ENCODE data around the gene KAZN. TPM values are rescaled to one million over a fixed set of nuclear protein-coding genes. Genes with fewer than 3 reads are reported as not detected.

Gene KAZN
- total and polyA plus RNA-seq, 2 experiments from 2014 or later = 7.9 to 15.6 TPM

- WGBS (ENCODE audit: low lambda C conversion rate, missing lambda C conversion rate) = 73% methylated on average over 4 of the region's 4 CpGs
- no peak for DNase-seq (ENCODE audit: low spot score)
- peaks cover 5% of the 10 kb centered on the region for H3K4me1 ChIP-seq (ENCODE audit: insufficient read depth)
- H3K36me3 ChIP-seq (replicated peaks; ENCODE audit: insufficient read depth, low read depth) = no peaks in the 10 kb centered on the region
- no peaks in the 10 kb centered on the region for H3K27me3 ChIP-seq
- no peaks in the 10 kb centered on the region for H3K79me2 ChIP-seq
- H4K20me1 ChIP-seq (ENCODE audit: insufficient read depth, poor library complexity, severe bottlenecking) = no peaks in the 10 kb centered on the region
- H2AFZ ChIP-seq = no peak overlapping the region
- H3K9me2 ChIP-seq (replicated peaks; ENCODE audit: insufficient read depth) = no peaks in the 10 kb centered on the region
- H3K4me3 ChIP-seq = no peak overlapping the region
- H3K9me3 ChIP-seq (ENCODE audit: low read depth) = no peaks in the 10 kb centered on the region
- no peak overlapping the region for H3K27ac ChIP-seq
- TF ChIP-seq EZH2 (IDR thresholded peaks at IDR 0.05; ENCODE audit: borderline replicate concordance) (no peak), CTCF (IDR thresholded peaks at IDR 0.05; ENCODE audit: poor library complexity) (no peak)
- no peak overlapping the region for H3K4me2 ChIP-seq
Observed at GRCh38 chr1:14897547-14897946, 299.1 kb downstream of the KAZN start.

GRCh38 chr1:14897997-14898645 lies 299.6 kb downstream of the KAZN start:
- Histone ChIP-seq H3K36me3 (replicated peaks; ENCODE audit: insufficient read depth, low read depth) (no peaks in the 10 kb centered on the region), H3K4me3 (no peak overlapping the region), H3K4me2 (no peak overlapping the region), H3K27me3 (no peaks in the 10 kb centered on the region), H3K9me3 (ENCODE audit: low read depth) (no peaks in the 10 kb centered on the region), H4K20me1 (ENCODE audit: insufficient read depth, poor library complexity, severe bottlenecking) (no peaks in the 10 kb centered on the region), H3K79me2 (no peaks in the 10 kb centered on the region), H3K27ac (no peak overlapping the region), H3K4me1 (ENCODE audit: insufficient read depth) (peaks cover 5% of the 10 kb centered on the region), H2AFZ (no peak overlapping the region), H3K9me2 (replicated peaks; ENCODE audit: insufficient read depth) (no peaks in the 10 kb centered on the region)
- DNase-seq (ENCODE audit: low spot score) = no peak
- 82% methylated on average over 7 of the region's 7 CpGs for WGBS (ENCODE audit: low lambda C conversion rate, missing lambda C conversion rate)
- TF ChIP-seq EZH2 (IDR thresholded peaks at IDR 0.05; ENCODE audit: borderline replicate concordance) (no peak), EZH2phosphoT487 (IDR thresholded peaks at IDR 0.05; ENCODE audit: low read depth, severe bottlenecking, unreplicated experiment) (no peak), CTCF (IDR thresholded peaks at IDR 0.05; ENCODE audit: poor library complexity) (no peak)

GRCh38 chr1:14899686-14900085 lies 301.2 kb downstream of the KAZN start:
- Histone ChIP-seq H3K4me1 (ENCODE audit: insufficient read depth) (peaks cover 5% of the 10 kb centered on the region), H3K4me3 (no peak overlapping the region), H2AFZ (no peak overlapping the region), H3K36me3 (replicated peaks; ENCODE audit: insufficient read depth, low read depth) (no peaks in the 10 kb centered on the region), H4K20me1 (ENCODE audit: insufficient read depth, poor library complexity, severe bottlenecking) (no peaks in the 10 kb centered on the region), H3K9me2 (replicated peaks; ENCODE audit: insufficient read depth) (no peaks in the 10 kb centered on the region), H3K4me2 (no peak overlapping the region), H3K27ac (no peak overlapping the region), H3K9me3 (ENCODE audit: low read depth) (no peaks in the 10 kb centered on the region), H3K79me2 (no peaks in the 10 kb centered on the region), H3K27me3 (no peaks in the 10 kb centered on the region)
- DNase-seq (ENCODE audit: low spot score) = no peak
- no peak for TF ChIP-seq CTCF (IDR thresholded peaks at IDR 0.05; ENCODE audit: poor library complexity)
- no peak for TF ChIP-seq EZH2phosphoT487 (IDR thresholded peaks at IDR 0.05; ENCODE audit: low read depth, severe bottlenecking, unreplicated experiment)
- TF ChIP-seq EZH2 (IDR thresholded peaks at IDR 0.05; ENCODE audit: borderline replicate concordance) = no peak
- 90% methylated on average over 11 of the region's 11 CpGs for WGBS (ENCODE audit: low lambda C conversion rate, missing lambda C conversion rate)
